ENCODE results near the gene PRELID3B. TPM values are rescaled to one million over a fixed set of nuclear protein-coding genes. Genes with fewer than 3 reads are reported as not detected.

PRELID3B gene
- total and polyA plus RNA-seq, 4 donors, result 19.9 to 61.1 (median 41.2) TPM

- Histone ChIP-seq H3K9ac (ENCODE audit: insufficient read depth in 1 of 2, low read length in 2 of 2) (no peak overlapping the region), H3K4me3 (no peak overlapping the region), H3K36me3 (ENCODE audit: control insufficient read depth in 4 of 4, insufficient read depth in 4 of 4, low read length in 4 of 4) (no peaks in the 10 kb centered on the region), H3K27ac (ENCODE audit: low read depth in 1 of 2, low read length in 1 of 2) (no peak overlapping the region), H3K9me3 (ENCODE audit: control insufficient read depth in 4 of 4, insufficient read depth in 3 of 4, low read length in 3 of 4) (no peaks in the 10 kb centered on the region), H3K27me3 (ENCODE audit: control insufficient read depth in 3 of 3, insufficient read depth in 3 of 3, low read length in 2 of 3) (no peaks in the 10 kb centered on the region), H3K4me1 (ENCODE audit: control insufficient read depth in 5 of 5, insufficient read depth in 5 of 5, low read length in 5 of 5) (peaks cover 0 to 33% (median 5%) of the 10 kb centered on the region in 5 donors)
- DNase-seq (no peak), ATAC-seq (ENCODE audit: insufficient read depth, low FRiP score) (no peak)
- no peak for TF ChIP-seq CTCF (IDR thresholded peaks at IDR 0.05; ENCODE audit: control extremely low read depth, extremely low read depth)
- 88 to 91% methylated on average over 16 of the region's 16 CpGs for WGBS, 2 donors
These were observed 27.2 kb downstream of the PRELID3B start for GRCh38 chr20:59015411-59015810.

GRCh38 chr20:59014680-59015389 is 27.8 kb downstream of the PRELID3B start:
- no peak for TF ChIP-seq CTCF (IDR thresholded peaks at IDR 0.05; ENCODE audit: control extremely low read depth, extremely low read depth)
- Histone ChIP-seq H3K27ac (ENCODE audit: low read depth in 1 of 2, low read length in 1 of 2) (no peak overlapping the region), H3K4me1 (ENCODE audit: control insufficient read depth in 5 of 5, insufficient read depth in 5 of 5, low read length in 5 of 5) (peaks cover 0 to 34% (median 5%) of the 10 kb centered on the region in 5 donors), H3K9ac (ENCODE audit: insufficient read depth in 1 of 2, low read length in 2 of 2) (no peak overlapping the region), H3K36me3 (ENCODE audit: control insufficient read depth in 4 of 4, insufficient read depth in 4 of 4, low read length in 4 of 4) (no peaks in the 10 kb centered on the region), H3K27me3 (ENCODE audit: control insufficient read depth in 3 of 3, insufficient read depth in 3 of 3, low read length in 2 of 3) (no peaks in the 10 kb centered on the region), H3K9me3 (ENCODE audit: control insufficient read depth in 4 of 4, insufficient read depth in 3 of 4, low read length in 3 of 4) (no peaks in the 10 kb centered on the region), H3K4me3 (no peak overlapping the region)
- WGBS, 2 donors, result 78 to 86% methylated on average over 17 of the region's 17 CpGs
- no peak for ATAC-seq (ENCODE audit: insufficient read depth, low FRiP score)
- DNase-seq, result no peak

- ATAC-seq (ENCODE audit: insufficient read depth, low FRiP score) (no peak), DNase-seq (no peak)
- TF ChIP-seq CTCF (IDR thresholded peaks at IDR 0.05; ENCODE audit: control extremely low read depth, extremely low read depth), result no peak
- H3K36me3 ChIP-seq (ENCODE audit: control insufficient read depth in 4 of 4, insufficient read depth in 4 of 4, low read length in 4 of 4), result no peaks in the 10 kb centered on the region
- H3K27me3 ChIP-seq (ENCODE audit: control insufficient read depth in 3 of 3, insufficient read depth in 3 of 3, low read length in 2 of 3), result no peaks in the 10 kb centered on the region
- no peaks in the 10 kb centered on the region for H3K9me3 ChIP-seq (ENCODE audit: control insufficient read depth in 4 of 4, insufficient read depth in 3 of 4, low read length in 3 of 4)
- no peak overlapping the region for H3K4me3 ChIP-seq
- 64 to 71% methylated on average over 13 of the region's 13 CpGs for WGBS, 2 donors
- no peak overlapping the region for H3K9ac ChIP-seq (ENCODE audit: insufficient read depth in 1 of 2, low read length in 2 of 2)
- peaks cover 0 to 34% (median 5%) of the 10 kb centered on the region in 5 donors for H3K4me1 ChIP-seq (ENCODE audit: control insufficient read depth in 5 of 5, insufficient read depth in 5 of 5, low read length in 5 of 5)
- H3K27ac ChIP-seq (ENCODE audit: low read depth in 1 of 2, low read length in 1 of 2), result no peak overlapping the region
These were observed 28.5 kb downstream of the PRELID3B start for GRCh38 chr20:59013959-59014608.
